Placental pericyte (primary cell): ENCODE data around the gene BLMH. TPM values are rescaled to one million over a fixed set of nuclear protein-coding genes. Genes with fewer than 3 reads are reported as not detected.
A peak's percentile ranks its signal among the peaks of the same experiment; 100 is the strongest.

ENCODE experiments used
- small RNA-seq: library from RNA; depleted of rRNA; stranded (forward); fragments of <200 nt; gene quantifications from one replicate; pipeline ENCODE3, GENCODE V24; 2012; ENCODE audit warnings: low replicate concordance
- total RNA-seq: library from RNA; depleted of rRNA; stranded (reverse); fragments of >200 nt; gene quantifications from 2 replicates; pipeline ENCODE4 v1.2.3, GENCODE V29; 2012

BLMH gene, protein sequence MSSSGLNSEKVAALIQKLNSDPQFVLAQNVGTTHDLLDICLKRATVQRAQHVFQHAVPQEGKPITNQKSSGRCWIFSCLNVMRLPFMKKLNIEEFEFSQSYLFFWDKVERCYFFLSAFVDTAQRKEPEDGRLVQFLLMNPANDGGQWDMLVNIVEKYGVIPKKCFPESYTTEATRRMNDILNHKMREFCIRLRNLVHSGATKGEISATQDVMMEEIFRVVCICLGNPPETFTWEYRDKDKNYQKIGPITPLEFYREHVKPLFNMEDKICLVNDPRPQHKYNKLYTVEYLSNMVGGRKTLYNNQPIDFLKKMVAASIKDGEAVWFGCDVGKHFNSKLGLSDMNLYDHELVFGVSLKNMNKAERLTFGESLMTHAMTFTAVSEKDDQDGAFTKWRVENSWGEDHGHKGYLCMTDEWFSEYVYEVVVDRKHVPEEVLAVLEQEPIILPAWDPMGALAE
- 22.8 and 28.7 TPM in 2 replicates for total RNA-seq

GRCh38 chr17:30291543-30292285 is at the start of gene BLMH:
BLMH (minus strand) TSS chr17:30291944; CDS start chr17:30291819, 125 bp downstream.

DNA sequence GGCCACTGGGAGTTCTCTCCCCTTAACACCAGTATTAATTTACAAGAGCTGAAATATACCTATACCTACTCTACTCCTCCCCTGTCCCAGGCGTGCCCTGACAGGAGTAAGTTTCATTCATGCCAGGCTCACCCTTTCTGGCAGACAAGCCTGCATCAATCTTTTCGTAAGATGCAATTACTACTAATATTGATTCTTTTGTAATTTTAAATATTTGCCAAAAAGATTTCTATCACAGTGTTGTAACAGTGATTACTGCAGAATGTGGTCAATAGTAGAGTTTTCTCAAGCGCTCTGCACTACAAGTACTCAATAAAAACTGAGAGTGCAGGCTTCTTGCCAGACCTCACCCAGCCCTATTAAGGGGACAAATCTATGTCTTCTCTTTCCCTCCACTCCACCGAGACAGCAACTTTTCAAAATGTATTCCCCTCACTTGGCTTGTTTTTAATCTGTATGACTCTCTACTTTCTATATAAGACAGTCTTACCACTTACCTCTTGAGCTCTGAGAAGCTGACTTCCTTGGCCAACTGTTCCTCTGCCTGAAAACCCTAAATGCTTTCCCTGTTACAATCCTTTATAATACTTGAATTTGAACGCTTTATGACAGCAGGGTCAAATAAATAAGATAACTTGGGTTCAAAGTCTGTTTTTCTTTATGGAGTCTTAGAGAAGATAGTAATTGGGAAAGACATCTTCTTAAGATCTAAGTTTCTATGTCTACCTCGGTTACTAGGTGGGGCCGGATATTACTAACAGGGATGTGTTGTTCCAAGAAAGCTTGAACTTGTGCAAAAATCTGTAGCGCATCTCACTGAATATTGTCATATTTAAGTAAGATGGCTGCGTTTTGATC is 42.0 kb upstream of the BLMH start, which contains the start of gene TMIGD1:
Gene TMIGD1 (minus strand): TSS at position 555 of the 858 bp plus-strand sequence. CDS start 1,924 bp downstream, outside the sequence.

DNA sequence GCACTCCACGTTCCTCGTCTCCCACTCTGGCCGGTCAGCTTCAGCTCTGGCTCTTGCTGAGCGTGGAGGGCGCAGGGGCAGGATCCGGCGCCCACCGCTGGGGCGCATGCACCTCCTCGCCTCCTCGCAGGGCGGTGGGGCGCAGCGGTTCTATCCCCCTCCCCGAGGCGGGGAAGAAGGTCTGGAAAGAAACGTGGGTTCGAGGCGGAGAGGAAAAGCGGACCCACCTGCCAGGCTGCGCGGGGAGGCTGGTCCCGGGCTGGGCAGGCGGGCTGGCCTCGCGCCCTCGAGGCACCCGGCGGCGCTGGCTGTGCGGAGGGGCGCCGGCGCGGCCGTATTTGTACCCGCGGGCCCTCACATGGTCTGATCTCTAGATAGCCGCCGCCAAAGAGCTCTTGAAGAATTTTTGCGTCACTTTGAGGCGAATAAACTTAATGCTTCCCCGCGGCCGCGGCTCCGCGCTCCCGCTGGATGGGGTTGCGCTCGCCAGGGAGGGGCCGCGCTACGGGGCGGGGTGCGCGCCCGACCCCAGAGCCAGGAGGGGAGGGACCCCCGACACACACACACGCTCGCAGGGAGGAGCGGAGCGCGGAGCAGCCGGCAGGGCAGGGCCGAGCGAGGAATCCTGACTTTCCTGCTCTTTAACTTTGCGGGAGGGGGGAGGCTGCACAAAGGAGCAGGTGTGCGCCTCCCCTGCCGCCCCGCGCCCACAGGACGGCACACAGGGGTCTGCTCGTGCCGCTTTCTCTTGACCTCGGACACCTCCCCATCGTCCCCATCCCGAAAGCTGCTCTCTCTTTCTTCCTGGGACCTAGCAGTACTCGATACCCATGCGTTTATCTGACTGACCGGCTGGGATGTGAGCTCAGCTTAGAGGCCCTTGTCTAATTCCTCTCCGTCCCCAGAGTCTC is 56.1 kb downstream of the BLMH start, which contains the start of gene SLC6A4:
Gene SLC6A4 (minus strand): TSS at position 312 of the 911 bp plus-strand sequence. CDS start 13,739 bp downstream, outside the sequence.

Small RNA genes lying within 50 kb of the gene (small RNA-seq; reads per million reads assigned to genes)
- 9.8 reads per million, percentile 94 among the genes with 10 or more reads in this experiment for gene RF00154
- gene RNU6-1267P = not detected

Other genes with a start within 250 kb of the BLMH start
- gene NSRP1, start 175.1 kb downstream of the BLMH start, total RNA-seq = 10.3 and 10.5 TPM in 2 replicates
- not detected in 2 replicates for gene SLC6A4, start 56.2 kb downstream of the BLMH start, total RNA-seq
- not detected in 2 replicates for gene TMIGD1, start 42.1 kb upstream of the BLMH start, total RNA-seq
- gene CPD, start 87.0 kb upstream of the BLMH start, total RNA-seq = 89.5 and 148 TPM in 2 replicates
- 31.2 and 31.7 TPM in 2 replicates for gene GOSR1, start 185.5 kb upstream of the BLMH start, total RNA-seq